Panc1 (cell line): ENCODE measurements around the gene MACROD2. TPM values are rescaled to one million over a fixed set of nuclear protein-coding genes. Genes with fewer than 3 reads are reported as not detected.

Source experiments
- ATAC-seq: fragments of 200-7000 bp; cut with Tn5 transposase; 2 replicates; pipeline ENCODE4 v1.9.1; 2020; ENCODE audit warnings: mild to moderate bottlenecking, moderate library complexity
- BruUV-seq: library from RNA; stranded (reverse); fragments of 400-500 nt; replicated peaks from 2 replicates; lab custom pipeline; 2021; lab: Mats Ljungman, UMichigan
- CTCF ChIA-PET: fragments of 300-600 bp; sonication (Branson Sonifier 250); formaldehyde crosslinking; loops from one replicate; lab custom pipeline; 2022; ENCODE audit warnings: antibody characterized with exemption; lab: Charles Lee
- POLR2A ChIA-PET: fragments of 300-600 bp; sonication (Branson Sonifier 250); formaldehyde crosslinking; loops from one replicate; lab custom pipeline; 2022; ENCODE audit warnings: antibody characterized with exemption; lab: Charles Lee
- DNase-seq: peaks from one replicate; pipeline ENCODE4 v3.0.0-alpha.2; 2010; ENCODE audit warnings: low read depth, low spot score
- H3K27ac ChIP-seq: 2 replicates; pipeline ENCODE4 v1.5.1; 2011; ENCODE audit warnings: mild to moderate bottlenecking, low read length, inconsistent platforms
- H3K27me3 ChIP-seq: fragments of 200-500 bp; sonication (Bioruptor generic); 2 replicates; pipeline ENCODE4 v1.6.0; 2014; ENCODE audit warnings: low read length, inconsistent platforms; ENCODE audit not compliant: control insufficient read depth, insufficient read depth
- H3K36me3 ChIP-seq: fragments of 200-500 bp; sonication (Bioruptor generic); 2 replicates; pipeline ENCODE4 v1.5.1; 2014; ENCODE audit warnings: inconsistent platforms, mild to moderate bottlenecking, low read length, moderate library complexity; ENCODE audit not compliant: control insufficient read depth, insufficient read depth
- H3K4me1 ChIP-seq: 2 replicates; pipeline ENCODE4 v1.5.1; 2011; ENCODE audit warnings: inconsistent platforms, mild to moderate bottlenecking, low read length, moderate library complexity; ENCODE audit not compliant: control insufficient read depth, insufficient read depth
- H3K4me3 ChIP-seq, 2 experiments: 2 replicates each; pipeline ENCODE4 v1.5.1; 2011 to 2012; ENCODE audit warnings: low read depth in 2 of 2, low read length in 2 of 2, mild to moderate bottlenecking in 2 of 2, inconsistent platforms in 1 of 2, moderate library complexity in 1 of 2
- H3K9me3 ChIP-seq: fragments of 200-500 bp; sonication (Bioruptor generic); 2 replicates; pipeline ENCODE4 v1.5.1; 2014; ENCODE audit warnings: low read depth, mild to moderate bottlenecking, inconsistent platforms, low read length, moderate library complexity; ENCODE audit not compliant: control insufficient read depth, insufficient read depth
- POLR2AphosphoS5 ChIP-seq: IDR thresholded peaks from 2 replicates; pipeline ENCODE4 v1.6.1; 2012; ENCODE audit warnings: mild to moderate bottlenecking, low read depth, low read length, moderate library complexity
- REST ChIP-seq, 2 experiments: IDR thresholded peaks; 2 replicates each; pipeline ENCODE4 v1.6.1; 2011 to 2012; ENCODE audit warnings: low read depth in 2 of 2, control low read depth in 1 of 2, low read length in 1 of 2, mild to moderate bottlenecking in 1 of 2, moderate library complexity in 1 of 2; ENCODE audit not compliant: insufficient read depth in 1 of 2
- SIN3A ChIP-seq: IDR thresholded peaks from 2 replicates; pipeline ENCODE4 v1.6.1; 2012; ENCODE audit warnings: low read depth, mild to moderate bottlenecking, low read length, moderate library complexity, borderline replicate concordance; ENCODE audit not compliant: insufficient read depth
- TCF7L2 ChIP-seq: IDR thresholded peaks from 2 replicates; pipeline ENCODE4 v1.6.1; 2011; ENCODE audit warnings: mild to moderate bottlenecking, low read depth, low read length, inconsistent platforms
- in situ Hi-C: cut with HindIII; loops from 2 replicates; pipeline ENCODE4 v1.10.0; 2016; ENCODE audit warnings: low sequenced_read_pairs, low pct_unique_long_range_greater_than_20kb
- intact Hi-C: fragments of 100-400 bp; cut with micrococcal nuclease; formaldehyde crosslinking; loops from one replicate; pipeline ENCODE4 v1.10.0; 2022; ENCODE audit not compliant: unreplicated experiment
- total RNA-seq: library from RNA; stranded (reverse); gene quantifications from one replicate; pipeline ENCODE4 v1.2.1, GENCODE V29; 2021; ENCODE audit not compliant: unreplicated experiment
- TF ChIP-seq, protein P1 (sequence below): fragments of 450-650 bp; IDR thresholded peaks from 2 replicates; pipeline ENCODE4 v1.5.1; 2017; ENCODE audit warnings: mild to moderate bottlenecking

Gene MACROD2
- total RNA-seq, 1 experiment from 2014 or later, result 1.2 TPM

- in situ Hi-C loops (no loop called here), intact Hi-C loops (no loop called here)
- no peak for DNase-seq
- Histone ChIP-seq H3K36me3 (no peaks in the 10 kb centered on the region), H3K27ac (no peak overlapping the region), H3K4me3 (no peak overlapping the region), H3K9me3 (no peaks in the 10 kb centered on the region), H3K4me1 (no peaks in the 10 kb centered on the region), H3K27me3 (no peaks in the 10 kb centered on the region)
- BruUV-seq, result no TSS peak
- POLR2A ChIA-PET, result no interaction called here
- CTCF ChIA-PET, result no interaction called here
- TF ChIP-seq, protein P1, sequence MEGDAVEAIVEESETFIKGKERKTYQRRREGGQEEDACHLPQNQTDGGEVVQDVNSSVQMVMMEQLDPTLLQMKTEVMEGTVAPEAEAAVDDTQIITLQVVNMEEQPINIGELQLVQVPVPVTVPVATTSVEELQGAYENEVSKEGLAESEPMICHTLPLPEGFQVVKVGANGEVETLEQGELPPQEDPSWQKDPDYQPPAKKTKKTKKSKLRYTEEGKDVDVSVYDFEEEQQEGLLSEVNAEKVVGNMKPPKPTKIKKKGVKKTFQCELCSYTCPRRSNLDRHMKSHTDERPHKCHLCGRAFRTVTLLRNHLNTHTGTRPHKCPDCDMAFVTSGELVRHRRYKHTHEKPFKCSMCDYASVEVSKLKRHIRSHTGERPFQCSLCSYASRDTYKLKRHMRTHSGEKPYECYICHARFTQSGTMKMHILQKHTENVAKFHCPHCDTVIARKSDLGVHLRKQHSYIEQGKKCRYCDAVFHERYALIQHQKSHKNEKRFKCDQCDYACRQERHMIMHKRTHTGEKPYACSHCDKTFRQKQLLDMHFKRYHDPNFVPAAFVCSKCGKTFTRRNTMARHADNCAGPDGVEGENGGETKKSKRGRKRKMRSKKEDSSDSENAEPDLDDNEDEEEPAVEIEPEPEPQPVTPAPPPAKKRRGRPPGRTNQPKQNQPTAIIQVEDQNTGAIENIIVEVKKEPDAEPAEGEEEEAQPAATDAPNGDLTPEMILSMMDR, result no peak
- TF ChIP-seq POLR2AphosphoS5 (no peak), REST (IDR thresholded peaks at IDR 0.05; ENCODE audit: insufficient read depth in 1 of 2, low read depth in 2 of 2, low read length in 1 of 2) (no peak), SIN3A (no peak), TCF7L2 (no peak)
- ATAC-seq, result no peak
Measured at GRCh38 chr20:14595051-14595450, 599.7 kb downstream of the MACROD2 start.

- in situ Hi-C loops, result no loop called here
- intact Hi-C loops, result no loop called here
- ChIA-PET CTCF (no interaction called here), POLR2A (no interaction called here)
- no peak for ATAC-seq
- Histone ChIP-seq H3K27me3 (no peaks in the 10 kb centered on the region), H3K4me3 (no peak overlapping the region), H3K4me1 (no peaks in the 10 kb centered on the region), H3K27ac (no peak overlapping the region), H3K9me3 (no peaks in the 10 kb centered on the region), H3K36me3 (no peaks in the 10 kb centered on the region)
- DNase-seq, result no peak
- TF ChIP-seq POLR2AphosphoS5 (no peak), REST (IDR thresholded peaks at IDR 0.05; ENCODE audit: insufficient read depth in 1 of 2, low read depth in 2 of 2, low read length in 1 of 2) (no peak), SIN3A (no peak), TCF7L2 (no peak)
- TF ChIP-seq, protein P1, result no peak
- BruUV-seq, result no TSS peak
Measured at GRCh38 chr20:14597206-14597715, 601.9 kb downstream of the MACROD2 start.
